Lower lobe of right lung (tissue), 2 donors: ENCODE results near the gene PANK4. TPM values are rescaled to one million over a fixed set of nuclear protein-coding genes. Genes with fewer than 3 reads are reported as not detected.
A peak's percentile ranks its signal among the peaks of the same experiment; 100 is the strongest.
"Not testable (repeated sequence)": the region's sequence is repeated elsewhere in the genome, so short reads cannot be mapped to it uniquely, and the experiment has no call there.

Experiments used
- ATAC-seq, 2 donors: fragments of 200-7000 bp; cut with Tn5 transposase; one replicate each; pipeline ENCODE4 v1.9.1; 2020 to 2022; ENCODE audit warnings: mild to moderate bottlenecking in 2 of 2, moderate library complexity in 2 of 2
- DNase-seq: peaks from one replicate; pipeline ENCODE4 v3.0.0-alpha.2; 2020
- H3K27ac ChIP-seq: fragments of 200-600 bp; one replicate; pipeline ENCODE4 v1.8.0; 2022
- H3K27me3 ChIP-seq: fragments of 200-600 bp; one replicate; pipeline ENCODE4 v1.8.0; 2022; ENCODE audit warnings: low read depth
- H3K36me3 ChIP-seq: fragments of 200-600 bp; one replicate; pipeline ENCODE4 v1.8.0; 2022; ENCODE audit warnings: mild to moderate bottlenecking
- H3K4me1 ChIP-seq: fragments of 200-600 bp; one replicate; pipeline ENCODE4 v1.8.0; 2022
- H3K4me3 ChIP-seq: fragments of 200-600 bp; one replicate; pipeline ENCODE4 v1.8.0; 2022; ENCODE audit warnings: mild to moderate bottlenecking
- H3K9me3 ChIP-seq: fragments of 200-600 bp; one replicate; pipeline ENCODE4 v1.8.0; 2022
- intact Hi-C: fragments of 100-400 bp; cut with DNase I; formaldehyde crosslinking; loops from one replicate; pipeline ENCODE4 v1.11.0; 2022
- total RNA-seq: library from RNA; stranded (reverse); fragmentation: NEBNext Ultra II Directional; extraction: Animal tissue kit (Norgen Biotek cat#: 25700); gene quantifications from one replicate; pipeline ENCODE4 v1.2.1, GENCODE V29; 2021
- TF ChIP-seq, protein P1 (sequence below): fragments of 200-600 bp; IDR thresholded peaks from one replicate; pipeline ENCODE4 v1.8.0; 2022; ENCODE audit warnings: antibody characterized with exemption, mild to moderate bottlenecking
- donor health status: DM: no; HTN: yes; CAD: no; lungs with severe emphysema.

PANK4 gene
- total RNA-seq, 1 donor from 2014 or later, result 39.2 TPM

DNA sequence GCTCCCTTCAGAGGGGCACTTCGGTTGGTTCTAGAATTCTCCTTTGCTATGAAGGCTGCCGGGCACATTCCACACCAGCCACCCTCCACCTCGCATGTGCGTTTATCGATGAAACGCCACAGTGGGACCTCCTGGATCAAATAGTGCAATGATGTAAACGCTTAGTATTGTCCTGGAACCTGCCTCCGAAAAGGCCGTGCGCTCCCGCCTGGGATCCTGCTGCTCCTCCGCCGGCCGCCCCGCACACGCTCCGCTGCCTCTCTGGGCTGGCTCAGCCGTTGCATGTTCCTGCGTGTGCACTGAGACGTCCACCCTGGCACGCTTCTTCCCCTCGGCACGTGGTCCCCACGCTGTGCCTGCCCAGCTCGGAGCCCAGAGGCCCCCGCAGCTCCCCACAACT, 25.8 kb upstream of the PANK4 start:
- TF ChIP-seq, protein P1, sequence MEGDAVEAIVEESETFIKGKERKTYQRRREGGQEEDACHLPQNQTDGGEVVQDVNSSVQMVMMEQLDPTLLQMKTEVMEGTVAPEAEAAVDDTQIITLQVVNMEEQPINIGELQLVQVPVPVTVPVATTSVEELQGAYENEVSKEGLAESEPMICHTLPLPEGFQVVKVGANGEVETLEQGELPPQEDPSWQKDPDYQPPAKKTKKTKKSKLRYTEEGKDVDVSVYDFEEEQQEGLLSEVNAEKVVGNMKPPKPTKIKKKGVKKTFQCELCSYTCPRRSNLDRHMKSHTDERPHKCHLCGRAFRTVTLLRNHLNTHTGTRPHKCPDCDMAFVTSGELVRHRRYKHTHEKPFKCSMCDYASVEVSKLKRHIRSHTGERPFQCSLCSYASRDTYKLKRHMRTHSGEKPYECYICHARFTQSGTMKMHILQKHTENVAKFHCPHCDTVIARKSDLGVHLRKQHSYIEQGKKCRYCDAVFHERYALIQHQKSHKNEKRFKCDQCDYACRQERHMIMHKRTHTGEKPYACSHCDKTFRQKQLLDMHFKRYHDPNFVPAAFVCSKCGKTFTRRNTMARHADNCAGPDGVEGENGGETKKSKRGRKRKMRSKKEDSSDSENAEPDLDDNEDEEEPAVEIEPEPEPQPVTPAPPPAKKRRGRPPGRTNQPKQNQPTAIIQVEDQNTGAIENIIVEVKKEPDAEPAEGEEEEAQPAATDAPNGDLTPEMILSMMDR, result no peak
- H3K9me3 ChIP-seq, result no peaks in the 10 kb centered on the region
- ATAC-seq (no peak), DNase-seq (no peak)
- no peaks in the 10 kb centered on the region for H3K27me3 ChIP-seq
- no peak overlapping the region for H3K27ac ChIP-seq
- no peaks in the 10 kb centered on the region for H3K36me3 ChIP-seq
- H3K4me3 ChIP-seq, result no peak overlapping the region
- intact Hi-C loops, result no loop called here
- H3K4me1 ChIP-seq, result peaks cover 44% of the 10 kb centered on the region

DNA sequence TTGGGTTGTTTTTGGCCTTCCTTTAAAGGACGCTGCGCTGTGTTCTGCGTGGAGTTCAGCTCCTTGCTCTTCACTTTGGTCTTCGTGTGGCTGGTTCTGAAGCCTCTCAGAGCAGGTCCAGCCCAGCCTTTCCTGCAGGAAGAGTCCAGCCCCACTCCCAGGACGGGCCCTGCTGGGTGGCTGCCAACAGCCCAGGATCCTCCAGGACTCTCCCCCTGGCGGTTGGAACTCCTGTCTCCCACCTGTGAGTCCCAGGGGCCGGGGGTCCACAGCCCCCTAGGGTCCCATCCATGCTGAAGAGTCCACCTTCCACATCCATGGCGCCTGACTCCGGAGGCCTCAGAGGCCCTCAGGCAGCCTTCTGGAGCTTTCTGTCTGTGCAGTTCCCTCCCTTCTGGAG, 25.1 kb upstream of the PANK4 start:
- Histone ChIP-seq H3K4me3 (peak overlapping the region; percentile 44), H3K4me1 (peaks cover 46% of the 10 kb centered on the region)
- H3K36me3 ChIP-seq, H3K9me3 ChIP-seq, intact Hi-C loops, H3K27me3 ChIP-seq, ATAC-seq, H3K27ac ChIP-seq, DNase-seq: not testable (repeated sequence)

DNA sequence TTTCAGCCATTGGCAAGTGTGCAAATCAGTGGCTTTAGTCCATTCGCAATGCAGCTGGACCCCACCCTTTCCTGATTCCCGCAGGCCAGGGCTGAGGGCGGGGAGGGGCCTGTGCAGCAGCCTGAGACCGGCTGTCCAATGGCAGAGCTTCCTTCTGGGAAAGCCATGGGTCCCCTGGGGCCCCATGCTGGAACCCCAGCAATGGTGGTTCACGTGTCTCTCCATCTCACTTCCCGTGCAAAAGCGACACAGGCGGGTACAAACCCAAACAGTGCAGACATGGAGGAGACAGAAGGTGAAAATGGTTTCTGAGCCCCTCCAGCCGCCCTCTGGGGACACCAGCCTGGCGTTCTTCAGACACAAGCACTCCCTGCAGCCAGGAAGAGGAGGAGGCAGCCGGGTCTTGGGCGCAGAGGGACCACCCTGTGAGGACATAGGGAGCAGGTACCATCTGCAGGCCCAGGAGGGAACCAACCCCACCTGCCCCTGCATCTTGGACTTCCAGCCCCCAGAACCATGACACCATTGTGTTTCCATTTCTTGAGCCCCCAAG, 24.0 kb upstream of the PANK4 start:
- intact Hi-C loops, DNase-seq, H3K9me3 ChIP-seq, ATAC-seq, H3K27me3 ChIP-seq, H3K36me3 ChIP-seq: not testable (repeated sequence)
- peak overlapping the region; percentile 85 for H3K4me3 ChIP-seq
- H3K4me1 ChIP-seq, result peaks cover 50% of the 10 kb centered on the region
- H3K27ac ChIP-seq, result peak overlapping the region; percentile 24

DNA sequence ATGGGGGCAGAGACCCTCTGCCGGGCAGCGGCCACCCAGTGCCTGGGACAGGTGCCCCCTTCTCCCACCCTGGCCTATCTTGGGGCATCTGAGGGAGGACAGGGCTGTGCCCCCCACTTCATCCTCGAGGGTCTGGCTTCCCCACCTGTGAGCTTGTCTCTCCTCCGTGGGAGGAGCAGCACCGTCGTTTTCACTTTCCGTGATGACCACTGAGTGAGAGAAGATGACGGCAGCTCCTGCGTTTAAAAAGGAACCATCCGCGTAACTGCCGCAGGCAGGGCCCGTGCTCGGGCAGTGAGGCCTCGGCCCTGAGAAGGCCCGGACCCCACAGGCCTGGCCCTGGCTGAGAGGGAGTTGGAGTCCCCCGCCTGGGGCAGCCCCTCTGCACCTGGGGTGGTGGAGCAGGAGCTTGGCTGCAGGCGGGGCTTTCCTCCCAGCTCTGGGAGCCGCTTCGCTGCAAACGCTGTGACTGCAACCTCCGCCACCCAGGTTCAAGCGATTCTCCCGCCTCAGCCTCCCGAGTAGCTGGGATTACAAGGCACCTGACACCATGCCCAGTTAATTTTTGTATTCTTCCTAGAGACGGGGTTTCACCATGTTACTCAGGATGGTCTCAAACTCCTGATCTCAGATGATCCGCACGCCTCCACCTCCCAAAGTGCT, 23.1 kb upstream of the PANK4 start:
- intact Hi-C loops, result not testable (repeated sequence)
- peaks cover 51% of the 10 kb centered on the region for H3K4me1 ChIP-seq

DNA sequence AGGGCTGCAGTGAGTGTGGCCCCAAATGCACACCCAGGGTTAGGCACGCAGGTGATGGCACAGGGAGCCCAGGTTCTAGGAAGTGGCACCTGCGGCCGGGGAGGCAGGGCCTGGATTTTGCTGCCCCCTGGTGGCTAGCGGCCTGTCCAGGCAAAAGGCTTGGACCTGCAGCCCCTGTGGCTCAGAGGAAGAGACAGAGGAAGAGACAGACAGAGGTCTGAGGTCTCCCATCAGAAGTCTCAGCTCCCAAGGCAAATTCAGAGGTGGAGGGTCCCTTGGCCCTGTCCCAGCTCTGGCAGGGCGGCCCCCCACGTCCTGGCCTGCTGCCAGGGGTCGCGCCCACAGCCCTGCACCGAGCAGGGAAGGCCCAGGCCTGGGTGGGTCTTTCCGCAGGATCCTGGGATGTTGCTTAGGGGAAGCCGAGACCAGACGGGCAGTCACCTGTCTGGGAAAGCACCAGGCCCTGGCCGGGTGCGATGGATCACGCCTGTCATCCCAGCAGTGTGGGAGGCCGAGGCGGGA, 21.7 kb upstream of the PANK4 start:
- Histone ChIP-seq H3K36me3 (no peaks in the 10 kb centered on the region), H3K9me3 (no peaks in the 10 kb centered on the region), H3K4me1 (peaks cover 61% of the 10 kb centered on the region), H3K27me3 (no peaks in the 10 kb centered on the region), H3K27ac (peak overlapping the region; percentile 97), H3K4me3 (peak overlapping the region; percentile 85)
- intact Hi-C loops, result no loop called here
- TF ChIP-seq, protein P1, result peak; percentile 98
- ATAC-seq, result peak; percentile 67 to 76
- DNase-seq, result peak; percentile 90

More for the DNA sequence above, 23.1 kb upstream of the PANK4 start:
- not testable (repeated sequence) for DNase-seq, H3K27me3 ChIP-seq, H3K36me3 ChIP-seq, ATAC-seq, H3K9me3 ChIP-seq
- Histone ChIP-seq H3K27ac (peak overlapping the region; percentile 97), H3K4me3 (peak overlapping the region; percentile 85)

DNA sequence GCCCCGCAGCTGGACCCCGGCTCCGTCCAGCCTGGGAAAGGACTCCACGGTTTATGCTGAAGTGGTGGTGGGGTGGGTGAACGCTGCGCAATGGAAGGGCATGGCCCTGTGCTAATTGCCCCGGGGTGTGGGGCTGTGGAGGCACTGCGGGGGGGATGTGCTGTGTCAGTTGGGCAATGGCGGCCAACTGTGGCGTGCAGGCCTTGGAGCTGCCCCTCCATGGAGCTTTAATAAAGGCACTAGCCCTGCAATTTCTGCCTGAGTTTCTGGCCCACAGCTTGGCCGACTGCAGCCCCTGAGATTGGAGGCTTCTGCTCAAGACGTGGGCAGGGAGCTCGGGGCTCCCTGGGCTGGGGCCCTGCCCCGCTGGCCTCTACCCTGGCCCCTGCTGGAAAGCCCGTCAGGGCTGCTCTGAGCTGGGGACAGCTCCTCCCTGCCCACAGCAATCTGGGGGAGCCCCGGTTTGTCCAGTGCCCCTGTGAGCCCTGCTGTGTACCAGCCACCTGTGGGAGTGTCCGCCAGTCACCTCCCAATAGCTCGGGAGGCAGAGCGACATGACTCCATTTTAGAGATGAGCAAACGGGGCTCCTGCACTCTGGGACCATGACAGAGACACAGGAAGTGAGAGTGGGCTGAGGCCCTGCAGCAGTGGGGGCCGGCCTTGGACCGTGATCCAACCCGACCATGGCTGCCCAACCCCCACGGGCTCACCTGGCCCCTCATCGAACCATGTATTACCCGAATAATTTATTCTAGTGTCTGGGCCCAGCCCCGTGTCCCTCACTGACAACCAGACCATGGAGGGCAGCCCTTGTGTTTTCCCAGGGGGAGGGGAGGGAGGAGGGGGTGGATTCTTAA, 21.0 kb upstream of the PANK4 start:
- intact Hi-C loops, result no loop called here
- Histone ChIP-seq H3K4me3 (peak overlapping the region; percentile 85), H3K4me1 (peaks cover 61% of the 10 kb centered on the region), H3K27ac (peak overlapping the region; percentile 97), H3K9me3 (no peaks in the 10 kb centered on the region), H3K27me3 (no peaks in the 10 kb centered on the region), H3K36me3 (no peaks in the 10 kb centered on the region)
- ATAC-seq (no peak), DNase-seq (peak; percentile 71)
- TF ChIP-seq, protein P1, result no peak
